Measurements from ENCODE around the gene SPOCK1.

The SPOCK1 gene

DNA sequence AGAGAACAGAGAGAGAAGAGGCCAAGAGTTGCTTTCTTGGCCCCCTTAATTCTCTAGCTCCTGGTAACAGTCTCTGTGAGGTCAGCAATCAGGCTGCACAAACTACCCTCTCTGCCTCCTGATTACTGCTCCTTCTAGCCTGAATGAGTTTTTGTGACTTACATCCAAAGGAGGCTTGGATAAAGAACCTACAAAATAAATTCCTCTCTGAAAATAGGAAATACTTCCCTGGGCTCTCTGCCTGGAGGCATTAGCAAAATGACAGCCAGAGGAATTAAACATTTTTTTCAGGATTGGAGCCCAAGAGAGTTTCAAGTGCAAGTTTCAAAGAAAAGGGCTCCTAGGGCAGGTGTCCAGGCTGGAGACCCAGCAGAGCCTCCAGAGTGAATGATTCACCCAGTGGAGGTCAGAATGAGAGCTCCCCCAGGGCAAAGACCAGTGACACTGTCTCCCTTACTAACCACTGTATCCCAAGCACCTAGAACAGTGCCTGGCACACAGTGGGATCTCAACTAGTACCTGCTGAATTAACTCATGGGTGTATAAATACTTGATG, 162.5 kb downstream of the SPOCK1 start:
- ChIA-PET CTCF (interaction anchor here (0.9 kb wide), 1 partner anchor 16 kb away, joined by 3 read pairs; no protein-coding TSS in a partner anchor), POLR2A (no interaction called here)
- no peak for DNase-seq (ENCODE audit: extremely low spot score)
- TF ChIP-seq BHLHE40 (IDR thresholded peaks at IDR 0.05; ENCODE audit: borderline replicate concordance) (no peak), HDGF (IDR thresholded peaks at IDR 0.05; ENCODE audit: borderline replicate concordance) (no peak), LEF1 (IDR thresholded peaks at IDR 0.05; ENCODE audit: borderline replicate concordance) (no peak), PKNOX1 (IDR thresholded peaks at IDR 0.05) (no peak), FOXM1 (IDR thresholded peaks at IDR 0.05; ENCODE audit: borderline replicate concordance) (no peak), SUZ12 (IDR thresholded peaks at IDR 0.05) (no peak), L3MBTL2 (conservative IDR thresholded peaks at IDR 0.05) (no peak), NFRKB (IDR thresholded peaks at IDR 0.05) (no peak), TARDBP (IDR thresholded peaks at IDR 0.05) (no peak), FOXK2 (IDR thresholded peaks at IDR 0.05) (no peak), CTBP1 (IDR thresholded peaks at IDR 0.05; ENCODE audit: borderline replicate concordance) (no peak), SP1 (IDR thresholded peaks at IDR 0.05) (no peak), FOXA1 (IDR thresholded peaks at IDR 0.05) (no peak), ELF4 (IDR thresholded peaks at IDR 0.05) (no peak), ZNF384 (IDR thresholded peaks at IDR 0.05) (no peak), ARNT (IDR thresholded peaks at IDR 0.05) (no peak)

DNA sequence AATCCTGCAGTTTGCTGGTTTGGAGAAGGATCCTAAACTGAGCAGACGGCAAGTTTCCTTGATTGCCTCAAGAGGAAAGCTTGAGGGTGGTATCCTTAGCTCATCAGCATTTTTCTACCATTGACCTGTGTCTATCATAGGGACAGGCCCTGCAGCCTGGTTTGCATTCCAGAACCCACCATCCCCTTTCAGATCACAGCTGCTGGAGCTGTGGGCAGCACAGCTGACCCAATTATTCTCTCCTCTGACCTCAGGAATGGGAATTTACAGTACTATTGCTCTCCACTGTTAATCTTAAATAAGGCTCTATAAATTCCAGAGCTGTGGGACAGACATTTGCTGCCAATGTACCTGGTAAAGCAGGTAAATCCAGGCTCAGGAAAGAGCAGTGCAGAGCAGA, 163.0 kb downstream of the SPOCK1 start:
- DNase-seq (ENCODE audit: extremely low spot score): no peak
- CTCF ChIA-PET: no interaction called here
- no peak for TF ChIP-seq L3MBTL2 (conservative IDR thresholded peaks at IDR 0.05)
- no peak for TF ChIP-seq ZNF384 (IDR thresholded peaks at IDR 0.05)
- no peak for TF ChIP-seq FOXA1 (IDR thresholded peaks at IDR 0.05)
- TF ChIP-seq FOXM1 (IDR thresholded peaks at IDR 0.05; ENCODE audit: borderline replicate concordance): no peak
- no peak for TF ChIP-seq CTBP1 (IDR thresholded peaks at IDR 0.05; ENCODE audit: borderline replicate concordance)
- no peak for TF ChIP-seq PKNOX1 (IDR thresholded peaks at IDR 0.05)
- no peak for TF ChIP-seq ARNT (IDR thresholded peaks at IDR 0.05)
- POLR2A ChIA-PET: no interaction called here

DNA sequence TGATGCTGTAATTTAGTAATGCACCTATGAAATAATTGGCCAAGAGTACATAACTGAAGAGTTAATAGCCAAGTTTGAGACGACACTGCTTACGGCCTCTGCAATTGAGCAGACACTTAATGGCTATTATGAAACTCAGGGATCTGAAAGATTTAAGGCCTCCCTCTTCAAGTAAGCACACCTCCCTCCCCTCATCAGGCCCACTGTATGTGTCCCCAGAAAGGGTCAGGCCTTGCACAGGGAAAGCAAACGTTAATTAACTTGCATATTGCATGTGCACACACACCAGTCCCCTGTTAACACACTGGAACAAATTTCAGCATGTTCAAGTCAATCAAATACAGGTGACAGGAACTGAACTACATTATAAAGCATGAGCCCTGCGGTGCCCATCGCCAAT, 163.6 kb downstream of the SPOCK1 start:
- ChIA-PET POLR2A (no interaction called here), CTCF (no interaction called here)
- TF ChIP-seq LEF1 (IDR thresholded peaks at IDR 0.05; ENCODE audit: borderline replicate concordance) (no peak), FOXA1 (IDR thresholded peaks at IDR 0.05) (no peak), L3MBTL2 (conservative IDR thresholded peaks at IDR 0.05) (no peak), PKNOX1 (IDR thresholded peaks at IDR 0.05) (no peak), FOXM1 (IDR thresholded peaks at IDR 0.05; ENCODE audit: borderline replicate concordance) (no peak), FOXK2 (IDR thresholded peaks at IDR 0.05) (no peak), TARDBP (IDR thresholded peaks at IDR 0.05) (no peak), CTBP1 (IDR thresholded peaks at IDR 0.05; ENCODE audit: borderline replicate concordance) (no peak), HDGF (IDR thresholded peaks at IDR 0.05; ENCODE audit: borderline replicate concordance) (no peak), NFRKB (IDR thresholded peaks at IDR 0.05) (no peak), ZNF384 (IDR thresholded peaks at IDR 0.05) (no peak), ARNT (IDR thresholded peaks at IDR 0.05) (no peak), ELF4 (IDR thresholded peaks at IDR 0.05) (no peak), SUZ12 (IDR thresholded peaks at IDR 0.05) (no peak), BHLHE40 (IDR thresholded peaks at IDR 0.05; ENCODE audit: borderline replicate concordance) (no peak), SP1 (IDR thresholded peaks at IDR 0.05) (no peak)
- DNase-seq (ENCODE audit: extremely low spot score): no peak

DNA sequence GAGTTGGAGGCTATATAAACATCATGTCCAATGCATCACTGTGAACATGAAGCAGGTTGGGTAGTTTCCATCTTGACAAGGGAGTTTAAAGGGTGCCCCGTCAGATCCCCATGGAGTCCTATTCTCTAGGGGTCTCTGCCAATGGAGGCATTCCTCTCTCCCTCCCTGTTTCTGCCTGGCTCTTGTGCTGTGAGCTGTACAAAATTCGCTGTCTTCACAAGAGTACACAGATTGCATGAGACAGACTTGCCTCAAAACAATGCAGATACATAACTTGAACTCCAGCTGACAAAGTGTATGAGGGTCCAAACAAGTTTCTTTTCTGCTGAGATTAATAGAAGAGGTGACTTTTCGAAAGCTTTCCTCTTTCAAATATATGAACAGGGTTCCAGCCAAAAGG, 165.2 kb downstream of the SPOCK1 start:
- TF ChIP-seq PKNOX1 (IDR thresholded peaks at IDR 0.05) (no peak), TARDBP (IDR thresholded peaks at IDR 0.05) (no peak), HDGF (IDR thresholded peaks at IDR 0.05; ENCODE audit: borderline replicate concordance) (no peak), ZNF384 (IDR thresholded peaks at IDR 0.05) (no peak), SUZ12 (IDR thresholded peaks at IDR 0.05) (no peak), FOXK2 (IDR thresholded peaks at IDR 0.05) (no peak), LEF1 (IDR thresholded peaks at IDR 0.05; ENCODE audit: borderline replicate concordance) (no peak), BHLHE40 (IDR thresholded peaks at IDR 0.05; ENCODE audit: borderline replicate concordance) (no peak), SP1 (IDR thresholded peaks at IDR 0.05) (no peak)
- ChIA-PET CTCF (interaction anchor here (1.5 kb wide), 1 partner anchor 14 kb away, joined by 6 read pairs; no protein-coding TSS in a partner anchor), POLR2A (no interaction called here)
- no peak for DNase-seq (ENCODE audit: extremely low spot score)

DNA sequence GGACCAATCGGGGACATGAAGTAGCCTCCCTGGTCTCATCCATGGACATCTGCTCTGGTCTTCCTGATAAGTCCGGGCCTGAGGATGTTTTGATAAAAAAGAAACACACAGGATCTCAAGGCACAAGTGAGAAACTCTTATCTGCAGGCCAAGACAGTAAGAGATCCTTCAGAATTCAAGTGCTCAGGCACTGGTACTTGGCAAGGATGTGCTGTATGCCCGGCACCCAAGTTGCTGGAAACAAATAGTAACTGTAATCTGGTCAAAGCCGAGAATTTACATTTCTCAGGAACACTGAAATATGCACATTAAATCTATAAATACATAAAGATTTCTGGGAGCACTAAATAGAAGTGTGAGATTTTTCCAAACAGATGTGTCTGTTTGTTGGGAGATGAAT, 165.7 kb downstream of the SPOCK1 start:
- TF ChIP-seq L3MBTL2 (conservative IDR thresholded peaks at IDR 0.05) (no peak), BHLHE40 (IDR thresholded peaks at IDR 0.05; ENCODE audit: borderline replicate concordance) (no peak), TARDBP (IDR thresholded peaks at IDR 0.05) (no peak), ZNF384 (IDR thresholded peaks at IDR 0.05) (no peak), FOXA1 (IDR thresholded peaks at IDR 0.05) (no peak), CTBP1 (IDR thresholded peaks at IDR 0.05; ENCODE audit: borderline replicate concordance) (no peak), SUZ12 (IDR thresholded peaks at IDR 0.05) (no peak), LEF1 (IDR thresholded peaks at IDR 0.05; ENCODE audit: borderline replicate concordance) (no peak), HDGF (IDR thresholded peaks at IDR 0.05; ENCODE audit: borderline replicate concordance) (no peak), PKNOX1 (IDR thresholded peaks at IDR 0.05) (no peak), ELF4 (IDR thresholded peaks at IDR 0.05) (no peak), SP1 (IDR thresholded peaks at IDR 0.05) (no peak), ARNT (IDR thresholded peaks at IDR 0.05) (no peak), FOXK2 (IDR thresholded peaks at IDR 0.05) (no peak), NFRKB (IDR thresholded peaks at IDR 0.05) (no peak), FOXM1 (IDR thresholded peaks at IDR 0.05; ENCODE audit: borderline replicate concordance) (no peak)
- DNase-seq (ENCODE audit: extremely low spot score): no peak
- ChIA-PET POLR2A (no interaction called here), CTCF (interaction anchor here (1.5 kb wide), 1 partner anchor 14 kb away, joined by 6 read pairs; no protein-coding TSS in a partner anchor)

Measured in HEK293T (cell line).